Stimulated activated effector memory CD8-positive, alpha-beta T cell treated with anti-CD3 and anti-CD28 coated beads, Interleukin-12 subunit alpha, Interleukin-12 subunit beta, amount 100 ng/mL, for 72 hours (primary cell): Measurements from ENCODE around the gene ADAMTS4.
"Not testable (repeated sequence)": the region's sequence is repeated elsewhere in the genome, so short reads cannot be mapped to it uniquely, and the experiment has no call there.

ENCODE experiments used
- ATAC-seq: fragments of 150-1000 bp; cut with Tn5 transposase; 2 replicates; pipeline ENCODE4 v1.10.0; 2021
- DNase-seq, 2 donors: peaks; one replicate each; pipeline ENCODE4 v3.0.0; 2021 to 2022; ENCODE audit warnings: low spot score in 2 of 2
- H3K27ac Mint-ChIP-seq: one replicate; pipeline ENCODE4 v1.8.0; 2022; ENCODE audit warnings: mild to moderate bottlenecking, mixed read lengths
- H3K36me3 Mint-ChIP-seq: one replicate; pipeline ENCODE4 v1.8.0; 2022; ENCODE audit warnings: mild to moderate bottlenecking, mixed read lengths
- H3K4me1 Mint-ChIP-seq: one replicate; pipeline ENCODE4 v1.8.0; 2022; ENCODE audit warnings: mixed read lengths
- H3K4me3 Mint-ChIP-seq: one replicate; pipeline ENCODE4 v1.8.0; 2022; ENCODE audit warnings: mild to moderate bottlenecking, mixed read lengths
- H3K9me3 Mint-ChIP-seq: one replicate; pipeline ENCODE4 v1.8.0; 2022; ENCODE audit warnings: mixed read lengths

Gene ADAMTS4

GRCh38 chr1:161224695-161225087 is 25.8 kb upstream of the ADAMTS4 start:
- not testable (repeated sequence) for ATAC-seq, DNase-seq, H3K4me3 Mint-ChIP-seq, H3K9me3 Mint-ChIP-seq
- H3K27ac Mint-ChIP-seq, result peak overlapping the region; percentile 95
- H3K4me1 Mint-ChIP-seq, result peaks cover 31% of the 10 kb centered on the region
- peaks cover 14% of the 10 kb centered on the region for H3K36me3 Mint-ChIP-seq

GRCh38 chr1:161223805-161224694 is 25.2 kb upstream of the ADAMTS4 start:
- Mint-ChIP-seq H3K9me3 (no peaks in the 10 kb centered on the region), H3K36me3 (peaks cover 14% of the 10 kb centered on the region), H3K27ac (peak overlapping the region; percentile 71), H3K4me3 (no peak overlapping the region), H3K4me1 (peaks cover 31% of the 10 kb centered on the region)
- ATAC-seq, result no peak
- no peak for DNase-seq

DNA sequence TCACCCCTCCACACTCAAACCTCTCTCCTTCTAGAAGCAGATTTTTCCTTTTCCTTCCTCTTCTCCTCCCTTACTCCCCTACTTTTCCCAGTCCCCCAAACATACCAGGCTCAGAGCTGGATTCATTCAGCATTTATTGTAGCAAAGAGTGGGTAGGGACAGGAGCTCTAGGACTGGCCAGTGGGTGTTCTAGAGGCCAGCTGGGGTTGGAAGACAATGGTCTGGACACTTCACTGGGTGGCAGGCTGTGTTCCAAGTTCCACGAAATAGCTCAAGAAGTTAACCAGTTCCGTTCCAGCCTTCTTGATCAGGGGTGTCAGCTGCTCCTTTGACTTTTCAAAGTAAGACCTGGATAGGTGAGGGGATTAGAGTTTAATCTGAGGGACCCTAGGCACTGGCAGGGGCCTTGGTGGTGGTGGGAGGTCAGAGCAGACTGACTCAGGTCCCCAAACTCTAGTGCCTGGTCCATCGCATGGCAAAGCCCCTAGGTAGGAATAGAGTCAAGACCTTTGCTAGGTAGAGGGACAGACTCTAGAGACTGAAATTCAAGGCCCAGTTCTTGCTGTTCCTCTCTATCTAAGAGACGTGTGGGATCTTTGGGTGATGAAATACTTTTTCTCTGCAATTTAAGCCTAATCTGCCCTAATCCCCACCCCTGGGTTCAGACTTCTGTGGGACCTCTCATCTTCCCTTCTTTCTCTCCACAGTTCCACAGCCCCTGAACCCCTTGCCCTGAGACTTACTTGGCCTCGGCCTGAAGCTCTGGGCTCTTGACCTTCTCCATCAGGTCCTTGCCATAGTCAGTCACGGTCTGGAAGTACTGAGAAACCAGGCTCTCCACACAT is 23.5 kb upstream of the ADAMTS4 start:
- Mint-ChIP-seq H3K4me3 (no peak overlapping the region), H3K9me3 (no peaks in the 10 kb centered on the region), H3K4me1 (peaks cover 37% of the 10 kb centered on the region), H3K27ac (no peak overlapping the region), H3K36me3 (no peaks in the 10 kb centered on the region)
- ATAC-seq, result no peak
- no peak for DNase-seq

DNA sequence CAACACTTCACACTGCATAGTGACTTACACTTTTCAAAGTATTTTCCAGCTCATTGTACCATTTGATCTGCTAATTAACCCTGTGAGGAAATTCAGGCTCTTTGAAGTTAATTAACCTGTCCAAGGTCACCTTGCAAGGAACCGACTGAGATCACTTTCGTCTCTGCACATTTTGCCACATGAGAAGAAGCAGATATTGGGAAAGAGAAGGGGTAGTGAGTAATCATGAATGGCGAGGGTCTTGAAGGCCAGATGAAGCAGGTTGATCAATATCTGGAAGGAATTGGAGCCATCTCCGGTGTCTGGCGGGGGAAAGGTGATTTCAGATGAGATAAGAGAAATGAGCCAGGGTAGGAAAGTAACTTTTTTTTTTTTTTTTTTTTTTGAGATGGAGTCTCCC is 21.1 kb upstream of the ADAMTS4 start:
- Mint-ChIP-seq H3K9me3 (no peaks in the 10 kb centered on the region), H3K4me3 (no peak overlapping the region)

DNA sequence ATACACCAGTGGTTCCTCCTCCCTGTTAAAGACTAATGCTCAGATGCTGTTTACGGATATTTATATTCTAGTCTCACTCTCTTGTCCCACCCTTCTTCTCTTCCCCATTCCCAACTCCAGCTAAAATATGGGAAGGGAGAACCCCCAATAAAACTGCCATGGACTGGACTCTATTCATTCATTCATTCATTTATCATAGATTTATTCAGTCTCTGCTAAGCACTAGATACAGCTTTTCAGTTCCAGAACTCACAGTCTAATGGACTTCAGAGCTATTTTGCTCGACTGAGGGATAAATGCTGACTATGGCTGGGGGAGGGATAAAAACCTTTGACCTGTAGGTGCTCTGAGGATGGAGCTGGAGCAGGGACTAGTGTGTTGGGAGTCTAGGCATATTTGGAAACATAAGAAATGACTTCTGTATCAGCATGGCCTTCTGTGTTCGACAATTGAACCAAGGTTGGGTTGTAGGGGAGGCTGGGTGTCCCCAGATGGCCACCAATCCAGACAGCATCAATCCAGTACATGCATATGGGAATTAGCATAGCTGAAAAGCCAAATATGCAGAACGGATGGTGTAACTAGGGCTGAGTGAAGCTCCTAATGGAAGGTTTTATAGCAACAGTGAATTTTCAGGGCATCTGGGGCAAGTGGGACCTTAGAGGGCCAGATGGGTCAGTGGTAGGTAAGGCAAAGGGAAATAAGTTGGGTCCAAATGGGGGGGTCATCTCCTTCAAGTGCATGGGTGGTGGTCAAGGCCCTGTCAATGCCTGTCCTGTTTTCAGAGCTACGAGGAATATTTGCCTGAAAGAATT is 20.4 kb upstream of the ADAMTS4 start:
- Mint-ChIP-seq H3K36me3 (peaks cover 11% of the 10 kb centered on the region), H3K27ac (no peak overlapping the region), H3K4me1 (peaks cover 29% of the 10 kb centered on the region), H3K9me3 (no peaks in the 10 kb centered on the region), H3K4me3 (no peak overlapping the region)
- no peak for ATAC-seq
- no peak for DNase-seq

More for the DNA sequence above, 21.1 kb upstream of the ADAMTS4 start:
- H3K27ac Mint-ChIP-seq, result no peak overlapping the region
- H3K4me1 Mint-ChIP-seq, result peaks cover 29% of the 10 kb centered on the region
- peaks cover 4% of the 10 kb centered on the region for H3K36me3 Mint-ChIP-seq
- no peak for ATAC-seq
- no peak for DNase-seq

- Mint-ChIP-seq H3K4me3 (no peak overlapping the region), H3K9me3 (no peaks in the 10 kb centered on the region), H3K36me3 (peaks cover 19% of the 10 kb centered on the region), H3K4me1 (peaks cover 29% of the 10 kb centered on the region), H3K27ac (peak overlapping the region; percentile 87)
- DNase-seq, result no peak
- no peak for ATAC-seq
Measured at GRCh38 chr1:161218301-161219077, 19.6 kb upstream of the ADAMTS4 start.

GRCh38 chr1:161217831-161218230 is 19.0 kb upstream of the ADAMTS4 start:
- no peaks in the 10 kb centered on the region for H3K9me3 Mint-ChIP-seq
- peak overlapping the region; percentile 87 for H3K27ac Mint-ChIP-seq
- H3K4me1 Mint-ChIP-seq, result peaks cover 29% of the 10 kb centered on the region
- peaks cover 26% of the 10 kb centered on the region for H3K36me3 Mint-ChIP-seq
- no peak for DNase-seq
- H3K4me3 Mint-ChIP-seq, result no peak overlapping the region
- ATAC-seq, result peak; percentile 2

GRCh38 chr1:161216945-161217712 is 18.3 kb upstream of the ADAMTS4 start:
- Mint-ChIP-seq H3K36me3 (peaks cover 33% of the 10 kb centered on the region), H3K9me3 (no peaks in the 10 kb centered on the region), H3K4me3 (peak overlapping the region; percentile 34), H3K27ac (peak overlapping the region; percentile 87), H3K4me1 (peaks cover 29% of the 10 kb centered on the region)
- ATAC-seq (peak; percentile 77), DNase-seq (no peak)

GRCh38 chr1:161215076-161215475 is 16.2 kb upstream of the ADAMTS4 start, which contains the start of gene FCER1G:
Gene FCER1G, plus strand, starts transcription at chr1:161215295. Its CDS starts 27 bp downstream, at chr1:161215322.
- Mint-ChIP-seq H3K36me3 (peaks cover 54% of the 10 kb centered on the region), H3K4me3 (no peak within 1 kb of the TSS), H3K9me3 (no peaks in the 10 kb centered on the region), H3K4me1 (peaks cover 30% of the 10 kb centered on the region), H3K27ac (peak within 1 kb of the TSS; percentile 65)
- no peak for ATAC-seq
- DNase-seq, result no peak

- no peaks in the 10 kb centered on the region for H3K9me3 Mint-ChIP-seq
- no peak overlapping the region for H3K4me3 Mint-ChIP-seq
- peaks cover 37% of the 10 kb centered on the region for H3K4me1 Mint-ChIP-seq
- peak overlapping the region; percentile 65 for H3K27ac Mint-ChIP-seq
- peaks cover 61% of the 10 kb centered on the region for H3K36me3 Mint-ChIP-seq
- no peak for DNase-seq
- ATAC-seq, result no peak
Measured at GRCh38 chr1:161214369-161214768, 15.5 kb upstream of the ADAMTS4 start.

DNA sequence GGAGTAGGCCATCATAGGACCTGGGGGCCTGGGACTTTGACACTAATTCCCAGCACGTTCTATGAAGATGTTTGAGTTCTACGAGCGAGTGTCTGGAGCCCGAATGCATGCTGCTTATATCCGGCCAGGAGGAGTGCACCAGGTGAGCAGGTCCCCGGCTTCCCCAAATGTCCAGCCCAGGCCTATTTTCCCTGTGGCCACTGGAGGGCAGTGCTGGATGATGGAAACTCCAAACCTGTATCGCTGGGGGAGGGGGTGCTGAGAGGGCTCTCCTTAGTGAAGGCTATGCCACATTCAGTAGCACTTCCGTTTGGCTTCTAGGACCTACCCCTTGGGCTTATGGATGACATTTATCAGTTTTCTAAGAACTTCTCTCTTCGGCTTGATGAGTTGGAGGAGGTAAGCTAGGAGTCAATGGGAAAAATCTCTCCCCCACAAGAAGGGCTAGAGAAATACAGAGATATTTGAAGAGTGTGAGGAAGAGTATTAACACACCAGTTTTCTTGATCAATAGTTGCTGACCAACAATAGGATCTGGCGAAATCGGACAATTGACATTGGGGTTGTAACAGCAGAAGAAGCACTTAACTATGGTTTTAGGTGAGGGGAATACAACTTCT is 11.0 kb upstream of the ADAMTS4 start:
- Mint-ChIP-seq H3K36me3 (peaks cover 100% of the 10 kb centered on the region), H3K4me1 (peaks cover 28% of the 10 kb centered on the region), H3K9me3 (no peaks in the 10 kb centered on the region), H3K27ac (peak overlapping the region; percentile 6), H3K4me3 (no peak overlapping the region)
- ATAC-seq, result peak; percentile 86
- DNase-seq, result peak; percentile 48 to 80

- ATAC-seq (no peak), DNase-seq (no peak)
- Mint-ChIP-seq H3K36me3 (peaks cover 89% of the 10 kb centered on the region), H3K4me3 (no peak overlapping the region), H3K27ac (no peak overlapping the region), H3K9me3 (no peaks in the 10 kb centered on the region), H3K4me1 (peaks cover 43% of the 10 kb centered on the region)
Measured at GRCh38 chr1:161207173-161207572, 8.3 kb upstream of the ADAMTS4 start.

DNA sequence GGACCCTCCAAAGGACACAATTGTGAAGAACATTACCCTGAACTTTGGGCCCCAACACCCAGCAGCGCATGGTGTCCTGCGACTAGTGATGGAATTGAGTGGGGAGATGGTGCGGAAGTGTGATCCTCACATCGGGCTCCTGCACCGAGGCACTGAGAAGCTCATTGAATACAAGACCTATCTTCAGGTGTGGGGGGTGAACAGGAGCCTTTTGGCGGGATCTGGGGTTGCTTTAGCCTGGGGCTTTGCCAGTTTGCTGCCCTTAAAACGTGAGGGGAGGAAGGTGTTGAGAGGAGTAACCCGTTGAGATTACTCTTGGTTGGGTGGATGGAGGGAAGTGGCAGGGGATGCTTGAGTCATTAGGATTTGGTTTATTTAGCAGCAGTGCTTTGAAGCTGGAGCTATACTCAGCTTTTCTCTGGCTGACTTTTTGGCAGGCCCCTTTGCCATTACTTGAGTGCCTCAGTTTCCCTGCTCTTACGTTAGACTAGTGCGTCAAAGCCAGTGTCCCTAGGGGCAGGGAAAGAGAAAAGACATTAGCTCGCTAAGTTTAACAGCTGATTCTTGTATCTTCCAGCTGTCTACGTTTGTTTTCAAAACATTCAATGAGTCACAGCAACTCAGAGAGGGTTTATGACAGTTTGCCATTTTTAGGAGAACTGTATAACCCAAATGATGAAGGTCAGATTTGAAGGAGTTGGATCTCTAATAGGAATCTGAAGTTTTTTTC is 7.7 kb upstream of the ADAMTS4 start:
- no peak overlapping the region for H3K27ac Mint-ChIP-seq
- no peaks in the 10 kb centered on the region for H3K9me3 Mint-ChIP-seq
- H3K36me3 Mint-ChIP-seq, result peaks cover 87% of the 10 kb centered on the region
- H3K4me3 Mint-ChIP-seq, result no peak overlapping the region
- peaks cover 47% of the 10 kb centered on the region for H3K4me1 Mint-ChIP-seq
- no peak for ATAC-seq
- DNase-seq, result no peak
